ENCODE measurements around the gene CTNNA1.

DNA sequence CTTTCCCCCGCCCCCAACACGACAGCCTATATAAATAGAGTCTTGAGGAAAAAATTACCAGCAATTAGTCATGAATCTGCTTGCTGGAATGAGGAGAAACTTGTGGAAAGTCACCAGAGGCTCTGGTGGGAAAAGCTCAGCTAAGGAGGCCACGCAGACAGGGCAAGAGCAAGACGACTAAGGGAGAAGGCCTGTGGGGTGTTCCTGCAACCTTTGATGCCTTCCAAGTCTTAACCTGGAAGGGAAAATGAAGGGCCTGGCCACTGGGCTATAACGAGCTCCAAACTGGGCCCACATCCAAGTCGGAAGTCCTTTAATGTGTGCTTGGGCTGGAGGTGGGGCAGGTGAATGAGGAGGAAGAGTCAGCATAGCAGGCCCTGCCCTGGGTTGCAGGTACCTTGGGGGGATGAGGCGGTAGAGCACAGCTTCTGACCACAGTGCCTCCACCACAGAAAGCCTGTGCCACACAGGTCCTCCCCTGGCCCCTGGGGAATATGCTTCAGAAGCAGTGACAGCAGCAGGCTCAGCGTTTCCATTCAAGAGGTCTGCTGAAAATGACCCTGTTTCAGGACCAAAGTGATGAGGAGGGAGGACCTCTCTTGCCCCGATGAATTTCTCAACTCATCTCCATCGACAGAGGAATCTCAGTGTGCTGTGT lies 214.7 kb downstream of the CTNNA1 start:
- no peak for TF ChIP-seq CTCF (IDR thresholded peaks at IDR 0.05 in 4 of 5, conservative IDR thresholded peaks at IDR 0.05 in 1 of 5)
- TF ChIP-seq POLR2A (IDR thresholded peaks at IDR 0.05) = no peak
